Central memory CD8-positive, alpha-beta T cell (primary cell): ENCODE results near the gene NAT14.
"Not testable (repeated sequence)": the region's sequence is repeated elsewhere in the genome, so short reads cannot be mapped to it uniquely, and the experiment has no call there.

ENCODE experiments used
- ATAC-seq: fragments of 150-1000 bp; cut with Tn5 transposase; replicated peaks from 2 replicates; pipeline ENCODE4 v1.10.0; 2022; ENCODE audit warnings: mild to moderate bottlenecking, moderate FRiP score, moderate number of reproducible peaks; ENCODE audit not compliant: poor library complexity, severe bottlenecking; ENCODE audit errors: extremely low read depth
- DNase-seq, 2 donors: peaks; one replicate each; pipeline ENCODE4 v3.0.0; 2021; ENCODE audit warnings: low spot score in 2 of 2
- H3K27ac Mint-ChIP-seq: one replicate; pipeline ENCODE4 v1.8.0; 2022; ENCODE audit warnings: low read depth, mild to moderate bottlenecking, moderate library complexity, mixed read lengths
- H3K27me3 Mint-ChIP-seq: one replicate; pipeline ENCODE4 v1.8.0; 2022; ENCODE audit warnings: mixed read lengths
- H3K36me3 Mint-ChIP-seq: one replicate; pipeline ENCODE4 v1.8.0; 2022; ENCODE audit warnings: mild to moderate bottlenecking, moderate library complexity, mixed read lengths; ENCODE audit not compliant: insufficient read depth
- H3K4me1 Mint-ChIP-seq: one replicate; pipeline ENCODE4 v1.8.0; 2022; ENCODE audit warnings: mixed read lengths
- H3K4me3 Mint-ChIP-seq: one replicate; pipeline ENCODE4 v1.8.0; 2022; ENCODE audit warnings: mild to moderate bottlenecking, moderate library complexity, mixed read lengths
- H3K9me3 Mint-ChIP-seq: one replicate; pipeline ENCODE4 v1.8.0; 2022; ENCODE audit warnings: mixed read lengths

The NAT14 gene

GRCh38 chr19:55446060-55446459 is 38.9 kb upstream of the NAT14 start:
- Mint-ChIP-seq H3K4me1 (peaks cover 19% of the 10 kb centered on the region), H3K9me3 (no peaks in the 10 kb centered on the region), H3K27ac (no peak overlapping the region), H3K4me3 (no peak overlapping the region), H3K36me3 (peaks cover 1% of the 10 kb centered on the region), H3K27me3 (peaks cover 38% of the 10 kb centered on the region)
- DNase-seq = no peak
- ATAC-seq = no peak

- no peak overlapping the region for H3K4me3 Mint-ChIP-seq
- no peak for DNase-seq
- H3K27me3 Mint-ChIP-seq = peaks cover 27% of the 10 kb centered on the region
These were observed 37.4 kb upstream of the NAT14 start for GRCh38 chr19:55447421-55448174.

GRCh38 chr19:55448175-55448490 is 36.9 kb upstream of the NAT14 start:
- not testable (repeated sequence) for DNase-seq, H3K9me3 Mint-ChIP-seq, H3K4me3 Mint-ChIP-seq, H3K36me3 Mint-ChIP-seq, H3K27ac Mint-ChIP-seq, ATAC-seq
- peaks cover 13% of the 10 kb centered on the region for H3K4me1 Mint-ChIP-seq
- H3K27me3 Mint-ChIP-seq = peaks cover 26% of the 10 kb centered on the region

More at GRCh38 chr19:55447421-55448174, 37.4 kb upstream of the NAT14 start:
- Mint-ChIP-seq H3K36me3 (peaks cover 1% of the 10 kb centered on the region), H3K4me1 (peaks cover 17% of the 10 kb centered on the region), H3K27ac (no peak overlapping the region), H3K9me3 (no peaks in the 10 kb centered on the region)
- ATAC-seq = no peak

- DNase-seq = no peak
- no peak for ATAC-seq
- H3K27ac Mint-ChIP-seq = no peak overlapping the region
- H3K36me3 Mint-ChIP-seq = peaks cover 4% of the 10 kb centered on the region
- H3K4me3 Mint-ChIP-seq = no peak overlapping the region
- H3K9me3 Mint-ChIP-seq = no peaks in the 10 kb centered on the region
- H3K4me1 Mint-ChIP-seq = peaks cover 12% of the 10 kb centered on the region
- H3K27me3 Mint-ChIP-seq = peaks cover 26% of the 10 kb centered on the region
These were observed 35.5 kb upstream of the NAT14 start for GRCh38 chr19:55449469-55449868.

GRCh38 chr19:55451163-55451964 is 33.6 kb upstream of the NAT14 start:
- Mint-ChIP-seq H3K36me3 (peaks cover 5% of the 10 kb centered on the region), H3K4me3 (peak overlapping the region; percentile 51), H3K27ac (no peak overlapping the region), H3K27me3 (peaks cover 25% of the 10 kb centered on the region), H3K9me3 (no peaks in the 10 kb centered on the region), H3K4me1 (peaks cover 17% of the 10 kb centered on the region)
- no peak for DNase-seq
- ATAC-seq = peak; percentile 21

GRCh38 chr19:55451965-55452748 is 32.8 kb upstream of the NAT14 start:
- ATAC-seq = peak; percentile 16
- peaks cover 5% of the 10 kb centered on the region for H3K36me3 Mint-ChIP-seq

GRCh38 chr19:55452749-55453346 is 32.1 kb upstream of the NAT14 start:
- ATAC-seq (no peak), DNase-seq (no peak)
- no peak overlapping the region for H3K27ac Mint-ChIP-seq
- peaks cover 25% of the 10 kb centered on the region for H3K27me3 Mint-ChIP-seq
- peak overlapping the region; percentile 25 for H3K4me3 Mint-ChIP-seq
- no peaks in the 10 kb centered on the region for H3K9me3 Mint-ChIP-seq
- peaks cover 17% of the 10 kb centered on the region for H3K4me1 Mint-ChIP-seq
- H3K36me3 Mint-ChIP-seq = peaks cover 5% of the 10 kb centered on the region

More at GRCh38 chr19:55451965-55452748, 32.8 kb upstream of the NAT14 start:
- H3K27ac Mint-ChIP-seq = no peak overlapping the region
- peaks cover 17% of the 10 kb centered on the region for H3K4me1 Mint-ChIP-seq
- peaks cover 25% of the 10 kb centered on the region for H3K27me3 Mint-ChIP-seq
- no peaks in the 10 kb centered on the region for H3K9me3 Mint-ChIP-seq
- DNase-seq = no peak
- H3K4me3 Mint-ChIP-seq = peak overlapping the region; percentile 35

GRCh38 chr19:55453511-55454260 is 31.3 kb upstream of the NAT14 start:
- no peaks in the 10 kb centered on the region for H3K9me3 Mint-ChIP-seq
- H3K27ac Mint-ChIP-seq = no peak overlapping the region
- DNase-seq (no peak), ATAC-seq (no peak)
- peak overlapping the region; percentile 25 for H3K4me3 Mint-ChIP-seq
- peaks cover 25% of the 10 kb centered on the region for H3K27me3 Mint-ChIP-seq
- peaks cover 5% of the 10 kb centered on the region for H3K36me3 Mint-ChIP-seq
- peaks cover 17% of the 10 kb centered on the region for H3K4me1 Mint-ChIP-seq

- no peak for DNase-seq
- H3K9me3 Mint-ChIP-seq = no peaks in the 10 kb centered on the region
- H3K36me3 Mint-ChIP-seq = peaks cover 5% of the 10 kb centered on the region
- no peak for ATAC-seq
- no peak overlapping the region for H3K27ac Mint-ChIP-seq
- peaks cover 25% of the 10 kb centered on the region for H3K27me3 Mint-ChIP-seq
- H3K4me1 Mint-ChIP-seq = peaks cover 17% of the 10 kb centered on the region
- no peak overlapping the region for H3K4me3 Mint-ChIP-seq
These were observed 30.2 kb upstream of the NAT14 start for GRCh38 chr19:55454787-55455243.

GRCh38 chr19:55455576-55456235 is 29.3 kb upstream of the NAT14 start:
- Mint-ChIP-seq H3K36me3 (peaks cover 6% of the 10 kb centered on the region), H3K27ac (no peak overlapping the region), H3K27me3 (peaks cover 25% of the 10 kb centered on the region)

GRCh38 chr19:55456347-55456746 is 28.6 kb upstream of the NAT14 start:
- ATAC-seq (no peak), DNase-seq (no peak)
- peaks cover 23% of the 10 kb centered on the region for H3K4me1 Mint-ChIP-seq
- H3K27ac Mint-ChIP-seq = no peak overlapping the region
- peaks cover 5% of the 10 kb centered on the region for H3K36me3 Mint-ChIP-seq
- peaks cover 25% of the 10 kb centered on the region for H3K27me3 Mint-ChIP-seq
- no peaks in the 10 kb centered on the region for H3K9me3 Mint-ChIP-seq
- H3K4me3 Mint-ChIP-seq = no peak overlapping the region

More at GRCh38 chr19:55455576-55456235, 29.3 kb upstream of the NAT14 start:
- no peak overlapping the region for H3K4me3 Mint-ChIP-seq
- H3K4me1 Mint-ChIP-seq = peaks cover 21% of the 10 kb centered on the region
- ATAC-seq (no peak), DNase-seq (no peak)
- H3K9me3 Mint-ChIP-seq = no peaks in the 10 kb centered on the region
